Neural cell (in vitro differentiated cells): ENCODE results near the gene DUS1L. TPM values are rescaled to one million over a fixed set of nuclear protein-coding genes. Genes with fewer than 3 reads are reported as not detected.

Source experiments
- H2AFZ ChIP-seq: fragments of 200-600, 300-800 bp; sonication (generic), shearing (Covaris generic); 2 replicates; pipeline ENCODE4 v1.6.0; 2014; ENCODE audit warnings: low read depth, mild to moderate bottlenecking, antibody characterized with exemption, low read length, moderate library complexity
- H3F3A ChIP-seq: fragments of 200-600 bp; shearing (Covaris generic); 2 replicates; pipeline ENCODE4 v1.6.1; 2016; ENCODE audit warnings: mild to moderate bottlenecking, moderate library complexity, mixed read lengths, antibody characterized with exemption, low read length; ENCODE audit not compliant: insufficient read depth, poor library complexity, severe bottlenecking
- H3K27ac ChIP-seq: fragments of 200-600, 300-800 bp; sonication (generic), shearing (Covaris generic); 2 replicates; pipeline ENCODE4 v1.5.1; 2014; ENCODE audit warnings: mild to moderate bottlenecking, low read length, moderate library complexity
- H3K27me3 ChIP-seq: fragments of 300-800, 200-600 bp; sonication (generic), shearing (Covaris generic); 2 replicates; pipeline ENCODE4 v1.6.0; 2014; ENCODE audit warnings: mild to moderate bottlenecking, low read depth, low read length, moderate library complexity; ENCODE audit not compliant: insufficient read depth
- H3K36me3 ChIP-seq: fragments of 300-800, 200-600 bp; sonication (generic), shearing (Covaris generic); 2 replicates; pipeline ENCODE4 v1.5.1; 2014; ENCODE audit warnings: mild to moderate bottlenecking, antibody characterized with exemption, low read length, moderate library complexity; ENCODE audit not compliant: insufficient read depth
- H3K4me2 ChIP-seq: fragments of 300-800, 200-600 bp; sonication (generic), shearing (Covaris generic); 2 replicates; pipeline ENCODE4 v1.6.0; 2014; ENCODE audit warnings: mild to moderate bottlenecking, low read length
- H3K4me3 ChIP-seq: fragments of 300-800, 200-600 bp; sonication (generic), shearing (Covaris generic); 2 replicates; pipeline ENCODE4 v1.5.1; 2014; ENCODE audit warnings: mild to moderate bottlenecking, low read length, moderate library complexity
- H3K79me2 ChIP-seq: fragments of 200-600 bp; shearing (Covaris generic); replicated peaks from 2 replicates; pipeline ENCODE4 v1.6.0; 2014; ENCODE audit warnings: mild to moderate bottlenecking, low read length, moderate library complexity; ENCODE audit not compliant: insufficient read depth
- H3K9ac ChIP-seq: fragments of 300-800, 200-600 bp; sonication (generic), shearing (Covaris generic); 2 replicates; pipeline ENCODE4 v1.6.1; 2016; ENCODE audit warnings: mild to moderate bottlenecking, low read length, mixed read lengths
- H3K9me2 ChIP-seq: fragments of 200-600 bp; shearing (Covaris generic); 2 replicates; pipeline ENCODE4 v1.6.1; 2016; ENCODE audit warnings: mild to moderate bottlenecking, low read length, mixed read lengths; ENCODE audit not compliant: insufficient read depth
- H3K9me3 ChIP-seq: fragments of 200-600, 300-800 bp; sonication (generic), shearing (Covaris generic); 2 replicates; pipeline ENCODE4 v1.6.1; 2016; ENCODE audit warnings: mild to moderate bottlenecking, mixed run types, low read length, moderate library complexity, mixed read lengths
- H4K20me1 ChIP-seq: fragments of 200-600 bp; shearing (Covaris generic); 2 replicates; pipeline ENCODE4 v1.6.1; 2016; ENCODE audit warnings: mild to moderate bottlenecking, mixed run types; ENCODE audit not compliant: insufficient read depth
- CTCF ChIP-seq: fragments of 450-650 bp; IDR thresholded peaks from 2 replicates; pipeline ENCODE4 v1.5.1; 2014; ENCODE audit warnings: antibody characterized with exemption, mild to moderate bottlenecking, moderate library complexity; ENCODE audit not compliant: poor library complexity, severe bottlenecking
- EP300 ChIP-seq: fragments of 450-650 bp; conservative IDR thresholded peaks from 2 replicates; pipeline ENCODE4 v1.6.1; 2014; ENCODE audit warnings: antibody characterized with exemption, mild to moderate bottlenecking, moderate library complexity; ENCODE audit not compliant: poor library complexity, severe bottlenecking
- EZH2 ChIP-seq: fragments of 200-600, 300-800 bp; shearing (Covaris generic), sonication (generic); IDR thresholded peaks from 2 replicates; pipeline ENCODE4 v1.6.1; 2014; ENCODE audit warnings: antibody characterized with exemption, low read length, borderline replicate concordance, mild to moderate bottlenecking; ENCODE audit not compliant: insufficient read depth, poor library complexity, severe bottlenecking
- MXI1 ChIP-seq: fragments of 450-650 bp; conservative IDR thresholded peaks from 2 replicates; pipeline ENCODE4 v1.6.1; 2014; ENCODE audit warnings: antibody characterized with exemption, mild to moderate bottlenecking; ENCODE audit not compliant: poor library complexity, severe bottlenecking
- POLR2AphosphoS5 ChIP-seq: IDR thresholded peaks from 2 replicates; pipeline ENCODE4 v1.6.1; 2012
- RAD21 ChIP-seq: fragments of 450-650 bp; conservative IDR thresholded peaks from 2 replicates; pipeline ENCODE4 v1.6.1; 2014; ENCODE audit warnings: antibody characterized with exemption, mild to moderate bottlenecking, moderate library complexity
- REST ChIP-seq: IDR thresholded peaks from 2 replicates; pipeline ENCODE4 v1.6.1; 2012; ENCODE audit warnings: borderline replicate concordance
- SMC3 ChIP-seq: fragments of 450-650 bp; conservative IDR thresholded peaks from 2 replicates; pipeline ENCODE4 v1.6.1; 2014; ENCODE audit warnings: antibody characterized with exemption, mild to moderate bottlenecking, moderate library complexity; ENCODE audit not compliant: poor library complexity
- TAF1 ChIP-seq: IDR thresholded peaks from 2 replicates; pipeline ENCODE4 v1.6.1; 2012; ENCODE audit warnings: low read depth
- polyA plus RNA-seq: library from polyadenylated mRNA; depleted of rRNA; stranded (reverse); fragments of >200 nt; gene quantifications from 2 replicates; pipeline ENCODE4 v1.2.3, GENCODE V29; 2014

DUS1L gene
- polyA plus RNA-seq, 1 donor from 2014 or later, result 100 TPM

- TF ChIP-seq SMC3, result no peak
Observed at GRCh38 chr17:82113422-82113821, 47.8 kb upstream of the DUS1L start (continued).

DNA sequence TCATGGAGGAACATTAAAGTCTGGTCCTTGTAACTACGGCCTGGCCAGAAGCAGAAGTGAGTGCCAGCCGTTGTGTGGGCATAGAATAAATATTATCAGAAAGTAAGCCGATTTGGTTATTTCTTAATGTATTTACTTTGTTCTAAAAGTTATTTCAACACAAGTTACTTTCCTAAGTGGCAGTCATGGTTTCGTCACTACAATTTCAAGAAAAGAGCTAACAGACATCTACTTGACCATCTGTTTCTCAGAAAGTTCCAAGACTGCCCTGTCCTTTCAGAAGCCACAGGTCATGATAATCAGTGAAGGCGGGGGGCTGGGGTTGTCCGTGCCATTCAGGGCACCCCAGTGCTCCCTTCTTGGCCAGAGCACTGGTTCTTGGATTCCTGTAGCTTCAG lies 47.3 kb upstream of the DUS1L start:
- Histone ChIP-seq H3K9me3 (no peaks in the 10 kb centered on the region), H3K36me3 (no peaks in the 10 kb centered on the region), H3K9me2 (no peaks in the 10 kb centered on the region), H3K4me3 (no peak overlapping the region), H3K4me2 (no peak overlapping the region), H3K9ac (no peak overlapping the region), H3K27ac (no peak overlapping the region), H3F3A (no peaks in the 10 kb centered on the region), H3K27me3 (no peaks in the 10 kb centered on the region), H2AFZ (no peak overlapping the region), H3K79me2 (no peaks in the 10 kb centered on the region), H4K20me1 (no peaks in the 10 kb centered on the region)
- TF ChIP-seq EZH2 (no peak), MXI1 (no peak), CTCF (no peak), TAF1 (no peak), SMC3 (no peak), RAD21 (no peak), POLR2AphosphoS5 (no peak)

- Histone ChIP-seq H3K9me2 (no peaks in the 10 kb centered on the region), H3K79me2 (no peaks in the 10 kb centered on the region)
Observed at GRCh38 chr17:82112181-82112913, 46.7 kb upstream of the DUS1L start.

More at GRCh38 chr17:82112181-82112913, 46.7 kb upstream of the DUS1L start:
- Histone ChIP-seq H3K4me2 (no peak overlapping the region), H3K9ac (no peak overlapping the region), H3K27ac (no peak overlapping the region), H3K36me3 (no peaks in the 10 kb centered on the region), H3K27me3 (no peaks in the 10 kb centered on the region), H3K4me3 (no peak overlapping the region), H4K20me1 (no peaks in the 10 kb centered on the region), H3K9me3 (no peaks in the 10 kb centered on the region), H2AFZ (no peak overlapping the region), H3F3A (no peaks in the 10 kb centered on the region)
- TF ChIP-seq POLR2AphosphoS5 (no peak), TAF1 (no peak), EZH2 (no peak), REST (no peak), CTCF (no peak), SMC3 (no peak), EP300 (no peak), MXI1 (no peak), RAD21 (no peak)
